ENCODE measurements around the gene GLIPR1L2. TPM values are rescaled to one million over a fixed set of nuclear protein-coding genes. Genes with fewer than 3 reads are reported as not detected.

The GLIPR1L2 gene
- total and polyA plus RNA-seq, 2 donors: 0.57 to 2.1 TPM

DNA sequence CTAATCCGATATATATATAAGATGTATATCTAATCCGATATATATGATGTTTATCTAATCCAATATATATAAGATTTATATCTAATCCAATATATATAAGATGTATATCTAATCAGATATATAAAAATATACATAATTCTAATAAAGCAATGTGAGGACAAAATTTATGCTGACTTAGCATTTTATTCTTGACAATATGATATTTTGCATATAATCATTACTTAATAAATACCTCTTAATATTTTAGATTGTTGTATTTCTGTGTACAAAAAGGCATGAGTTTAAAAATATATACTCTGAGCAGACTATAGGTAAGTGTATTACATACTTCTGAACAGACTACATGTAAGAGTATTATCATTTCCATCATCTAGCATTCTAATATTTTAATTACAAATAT, 18.9 kb downstream of the GLIPR1L2 start:
- Histone ChIP-seq H3K4me1 (ENCODE audit: control insufficient read depth in 2 of 2, insufficient read depth in 2 of 2, low read length in 2 of 2) (no peaks in the 10 kb centered on the region), H3K9me3 (ENCODE audit: control insufficient read depth in 2 of 2, insufficient read depth in 1 of 2, low read length in 1 of 2) (no peaks in the 10 kb centered on the region), H3K4me3 (ENCODE audit: low read length in 2 of 2) (no peak overlapping the region), H3K27me3 (ENCODE audit: control insufficient read depth in 2 of 2, insufficient read depth in 1 of 2, low read length in 1 of 2) (no peaks in the 10 kb centered on the region), H3K36me3 (ENCODE audit: control insufficient read depth in 2 of 2, insufficient read depth in 2 of 2, low read length in 1 of 2) (no peaks in the 10 kb centered on the region), H3K27ac (ENCODE audit: low read depth in 1 of 2, low read length in 1 of 2) (no peak overlapping the region)
- no peak for DNase-seq (ENCODE audit: low read depth in 6 of 9, low spot score in 9 of 9)
- WGBS: 95% methylated on average over 2 of the region's 2 CpGs

DNA sequence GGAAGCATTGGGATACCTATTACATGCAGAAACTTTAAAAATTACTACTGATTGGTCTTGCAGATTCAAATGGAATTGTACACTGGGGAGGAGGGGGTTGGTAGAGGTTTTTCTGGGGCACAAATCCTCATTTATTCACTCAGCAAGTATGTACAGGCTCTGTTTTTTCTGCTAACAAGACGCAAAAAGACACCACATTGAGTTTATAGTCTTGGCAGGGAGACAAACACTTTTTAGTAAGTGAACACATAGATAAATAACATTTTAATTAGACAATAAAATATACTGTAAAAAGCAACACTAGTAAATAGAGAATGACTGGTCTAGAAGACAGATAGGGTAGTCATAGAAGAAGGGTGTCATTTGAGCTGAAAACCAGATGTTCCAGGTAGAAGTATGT, 23.8 kb downstream of the GLIPR1L2 start:
- H3K4me1 ChIP-seq (ENCODE audit: control insufficient read depth in 2 of 2, insufficient read depth in 2 of 2, low read length in 2 of 2): no peaks in the 10 kb centered on the region
- 97% methylated on average over 1 of the region's 1 CpG for WGBS
- no peaks in the 10 kb centered on the region for H3K27me3 ChIP-seq (ENCODE audit: control insufficient read depth in 2 of 2, insufficient read depth in 1 of 2, low read length in 1 of 2)
- no peak for DNase-seq (ENCODE audit: low read depth in 6 of 9, low spot score in 9 of 9)
- no peaks in the 10 kb centered on the region for H3K9me3 ChIP-seq (ENCODE audit: control insufficient read depth in 2 of 2, insufficient read depth in 1 of 2, low read length in 1 of 2)
- no peaks in the 10 kb centered on the region for H3K36me3 ChIP-seq (ENCODE audit: control insufficient read depth in 2 of 2, insufficient read depth in 2 of 2, low read length in 1 of 2)
- H3K27ac ChIP-seq (ENCODE audit: low read depth in 1 of 2, low read length in 1 of 2): no peak overlapping the region
- no peak overlapping the region for H3K4me3 ChIP-seq (ENCODE audit: low read length in 2 of 2)

DNA sequence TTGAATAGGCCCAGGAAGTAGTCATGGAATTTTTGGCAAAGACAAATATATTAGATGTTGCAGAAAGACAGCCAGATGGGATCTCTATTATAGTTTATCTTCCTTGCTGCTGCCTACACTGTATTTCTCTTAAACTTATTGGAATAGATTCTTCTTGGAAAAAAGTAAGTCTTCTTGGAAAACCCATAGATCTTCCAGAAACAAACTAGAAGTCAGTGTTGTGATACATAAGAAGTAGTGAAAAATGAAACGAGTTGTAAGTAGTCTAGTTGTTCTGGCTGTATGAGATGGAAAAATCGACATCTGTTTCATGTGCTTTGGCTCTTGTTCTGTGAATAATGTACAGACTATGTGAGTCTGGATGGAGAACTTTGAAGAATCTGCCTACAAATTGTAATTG, 29.0 kb downstream of the GLIPR1L2 start:
- H3K4me1 ChIP-seq (ENCODE audit: control insufficient read depth in 2 of 2, insufficient read depth in 2 of 2, low read length in 2 of 2): no peaks in the 10 kb centered on the region
- no peaks in the 10 kb centered on the region for H3K27me3 ChIP-seq (ENCODE audit: control insufficient read depth in 2 of 2, insufficient read depth in 1 of 2, low read length in 1 of 2)
- no peak overlapping the region for H3K4me3 ChIP-seq (ENCODE audit: low read length in 2 of 2)
- no peak overlapping the region for H3K27ac ChIP-seq (ENCODE audit: low read depth in 1 of 2, low read length in 1 of 2)
- H3K36me3 ChIP-seq (ENCODE audit: control insufficient read depth in 2 of 2, insufficient read depth in 2 of 2, low read length in 1 of 2): no peaks in the 10 kb centered on the region
- WGBS: 95% methylated on average over 2 of the region's 2 CpGs
- no peaks in the 10 kb centered on the region for H3K9me3 ChIP-seq (ENCODE audit: control insufficient read depth in 2 of 2, insufficient read depth in 1 of 2, low read length in 1 of 2)
- no peak for DNase-seq (ENCODE audit: low read depth in 6 of 9, low spot score in 9 of 9)

DNA sequence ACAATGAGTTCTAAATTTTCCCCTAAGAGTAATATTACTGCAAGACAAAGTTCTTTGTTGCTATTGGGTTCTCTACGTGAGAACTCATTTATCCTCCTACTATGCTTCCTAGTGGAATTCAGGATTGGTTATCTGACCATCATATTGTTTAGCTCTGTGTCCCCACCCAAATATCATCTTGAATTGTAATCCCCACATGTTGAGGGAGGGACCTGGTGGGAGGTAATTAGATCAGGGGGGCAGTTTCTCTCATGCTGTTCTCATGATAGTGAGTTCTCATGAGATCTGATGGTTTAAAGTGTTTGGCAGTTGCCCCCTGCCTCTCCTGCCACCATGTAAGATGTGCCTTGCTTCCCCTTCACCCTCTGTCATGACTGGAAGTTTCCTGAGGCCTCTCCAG, 36.6 kb downstream of the GLIPR1L2 start:
- DNase-seq (ENCODE audit: low read depth in 6 of 9, low spot score in 9 of 9): no peak
- no peaks in the 10 kb centered on the region for H3K36me3 ChIP-seq (ENCODE audit: control insufficient read depth in 2 of 2, insufficient read depth in 2 of 2, low read length in 1 of 2)
- H3K27ac ChIP-seq (ENCODE audit: low read depth in 1 of 2, low read length in 1 of 2): no peak overlapping the region
- peaks cover 1 to 7% of the 10 kb centered on the region in 2 donors for H3K9me3 ChIP-seq (ENCODE audit: control insufficient read depth in 2 of 2, insufficient read depth in 1 of 2, low read length in 1 of 2)
- no peaks in the 10 kb centered on the region for H3K27me3 ChIP-seq (ENCODE audit: control insufficient read depth in 2 of 2, insufficient read depth in 1 of 2, low read length in 1 of 2)
- 44% methylated on average over 1 of the region's 1 CpG for WGBS
- H3K4me3 ChIP-seq (ENCODE audit: low read length in 2 of 2): no peak overlapping the region
- H3K4me1 ChIP-seq (ENCODE audit: control insufficient read depth in 2 of 2, insufficient read depth in 2 of 2, low read length in 2 of 2): no peaks in the 10 kb centered on the region

DNA sequence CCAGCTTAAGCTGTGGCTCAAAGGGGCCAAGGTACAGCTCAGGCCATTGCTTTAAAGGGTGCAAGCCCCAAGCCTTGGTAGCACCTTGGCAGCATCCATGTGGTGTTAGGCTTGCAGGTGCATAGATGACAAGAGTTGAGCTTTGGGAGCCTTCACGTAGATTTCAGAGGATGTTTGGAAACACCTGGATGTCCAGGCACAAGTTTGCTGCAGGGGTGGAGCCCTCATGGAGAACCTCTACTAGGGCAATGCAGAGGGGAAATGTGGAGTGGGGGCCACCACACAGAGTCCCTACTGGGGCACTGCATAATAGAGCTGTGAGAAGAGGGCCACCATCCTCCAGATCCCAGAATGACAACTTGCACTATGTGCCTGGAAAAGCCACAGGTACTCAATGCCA, 37.9 kb downstream of the GLIPR1L2 start:
- Histone ChIP-seq H3K27ac (ENCODE audit: low read depth in 1 of 2, low read length in 1 of 2) (no peak overlapping the region), H3K9me3 (ENCODE audit: control insufficient read depth in 2 of 2, insufficient read depth in 1 of 2, low read length in 1 of 2) (peaks cover 1 to 7% of the 10 kb centered on the region in 2 donors), H3K36me3 (ENCODE audit: control insufficient read depth in 2 of 2, insufficient read depth in 2 of 2, low read length in 1 of 2) (no peaks in the 10 kb centered on the region), H3K27me3 (ENCODE audit: control insufficient read depth in 2 of 2, insufficient read depth in 1 of 2, low read length in 1 of 2) (no peaks in the 10 kb centered on the region), H3K4me3 (ENCODE audit: low read length in 2 of 2) (no peak overlapping the region), H3K4me1 (ENCODE audit: control insufficient read depth in 2 of 2, insufficient read depth in 2 of 2, low read length in 2 of 2) (no peaks in the 10 kb centered on the region)
- WGBS: 92% methylated on average over 1 of the region's 1 CpG
- DNase-seq (ENCODE audit: low read depth in 6 of 9, low spot score in 9 of 9): no peak

DNA sequence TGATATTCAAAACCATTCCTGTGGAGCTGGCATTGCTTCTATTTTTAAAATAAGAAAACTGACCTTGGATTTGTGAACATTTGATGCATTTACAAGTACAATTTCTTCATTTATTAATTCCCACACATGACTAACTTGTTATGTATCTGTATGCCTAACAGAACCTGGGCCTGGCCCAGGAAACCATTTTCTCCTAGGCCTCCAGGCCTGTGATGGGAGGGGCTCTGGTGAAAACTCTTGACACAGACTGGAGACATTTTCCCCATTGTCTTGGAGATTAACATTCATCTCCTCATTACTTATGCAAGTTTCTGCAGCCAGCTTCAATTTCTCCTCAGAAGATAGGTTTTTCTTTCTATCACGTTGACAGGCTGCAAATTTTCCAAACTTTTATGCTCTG, 42.0 kb downstream of the GLIPR1L2 start:
- peaks cover 1 to 12% of the 10 kb centered on the region in 2 donors for H3K9me3 ChIP-seq (ENCODE audit: control insufficient read depth in 2 of 2, insufficient read depth in 1 of 2, low read length in 1 of 2)
- H3K27ac ChIP-seq (ENCODE audit: low read depth in 1 of 2, low read length in 1 of 2): no peak overlapping the region
- WGBS: 92% methylated on average over 1 of the region's 1 CpG
- no peaks in the 10 kb centered on the region for H3K27me3 ChIP-seq (ENCODE audit: control insufficient read depth in 2 of 2, insufficient read depth in 1 of 2, low read length in 1 of 2)
- H3K4me3 ChIP-seq (ENCODE audit: low read length in 2 of 2): no peak overlapping the region
- H3K36me3 ChIP-seq (ENCODE audit: control insufficient read depth in 2 of 2, insufficient read depth in 2 of 2, low read length in 1 of 2): no peaks in the 10 kb centered on the region
- no peak for DNase-seq (ENCODE audit: low read depth in 6 of 9, low spot score in 9 of 9)
- H3K4me1 ChIP-seq (ENCODE audit: control insufficient read depth in 2 of 2, insufficient read depth in 2 of 2, low read length in 2 of 2): peaks cover 1 to 3% of the 10 kb centered on the region in 2 donors

DNA sequence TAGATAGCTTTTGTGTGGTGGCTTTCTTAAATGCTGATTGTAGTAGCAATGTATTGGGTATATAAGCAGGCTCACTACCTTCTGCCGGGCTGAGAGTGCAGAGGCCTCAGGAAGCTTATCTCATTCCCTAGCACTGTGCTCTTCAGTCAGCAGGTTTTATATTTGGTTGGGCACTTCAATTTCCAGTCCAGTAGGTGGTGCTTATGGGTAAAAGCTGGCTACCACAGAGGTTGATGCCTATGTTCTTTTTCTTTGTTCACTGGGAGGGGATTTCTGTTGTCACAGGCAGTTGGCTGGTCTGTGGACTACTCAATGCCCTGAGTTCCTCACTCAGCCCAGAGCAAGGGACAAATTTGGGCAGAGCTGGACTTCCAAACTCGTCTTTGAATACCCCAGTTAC, 46.7 kb downstream of the GLIPR1L2 start:
- Histone ChIP-seq H3K27ac (ENCODE audit: low read depth in 1 of 2, low read length in 1 of 2) (no peak overlapping the region), H3K27me3 (ENCODE audit: control insufficient read depth in 2 of 2, insufficient read depth in 1 of 2, low read length in 1 of 2) (no peaks in the 10 kb centered on the region), H3K4me3 (ENCODE audit: low read length in 2 of 2) (no peak overlapping the region), H3K4me1 (ENCODE audit: control insufficient read depth in 2 of 2, insufficient read depth in 2 of 2, low read length in 2 of 2) (peaks cover 10 to 15% of the 10 kb centered on the region in 2 donors), H3K9me3 (ENCODE audit: control insufficient read depth in 2 of 2, insufficient read depth in 1 of 2, low read length in 1 of 2) (peaks cover 0 to 14% of the 10 kb centered on the region in 2 donors), H3K36me3 (ENCODE audit: control insufficient read depth in 2 of 2, insufficient read depth in 2 of 2, low read length in 1 of 2) (no peaks in the 10 kb centered on the region)
- DNase-seq (ENCODE audit: low read depth in 6 of 9, low spot score in 9 of 9): peak in 1 of 9 donors; percentile 19
- 86% methylated on average over 2 of the region's 2 CpGs for WGBS

DNA sequence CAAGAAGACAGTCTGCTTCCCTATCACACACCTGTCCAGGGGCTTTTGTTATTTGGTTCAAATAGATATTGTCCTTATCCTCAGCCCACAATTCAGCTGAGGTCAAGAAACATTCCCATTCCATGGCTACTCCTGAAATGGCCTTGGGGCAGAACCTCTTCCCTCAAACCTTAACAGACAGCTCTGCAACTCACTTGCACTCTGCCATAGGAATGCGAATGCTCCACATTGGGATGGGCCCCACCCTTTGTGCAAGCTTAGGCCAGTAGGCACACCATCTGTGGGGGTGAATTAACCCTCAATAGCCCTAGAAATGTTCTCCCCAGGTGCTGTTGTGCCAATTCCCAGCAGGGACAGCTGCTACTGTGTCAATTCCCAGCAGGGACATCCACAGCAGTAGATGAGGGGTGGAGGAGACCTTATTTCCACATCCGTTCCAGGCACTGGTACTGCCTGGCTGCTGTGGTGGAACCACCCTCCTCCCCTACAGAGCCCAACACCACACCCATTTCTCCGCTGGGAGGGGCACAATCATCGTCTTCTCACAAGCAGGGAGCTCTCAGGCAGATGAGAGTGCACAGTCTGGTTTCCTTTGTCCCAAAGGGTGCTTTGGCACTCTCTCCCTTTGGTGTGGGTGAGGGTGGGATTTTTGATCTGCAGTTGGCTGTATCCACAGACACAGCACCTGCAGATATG, 47.3 kb downstream of the GLIPR1L2 start:
- 32% methylated on average over 4 of the region's 4 CpGs for WGBS
- peak in 5 of 9 donors; percentile 13 to 53 (median 22) for DNase-seq (ENCODE audit: low read depth in 6 of 9, low spot score in 9 of 9)
- H3K27ac ChIP-seq (ENCODE audit: low read depth in 1 of 2, low read length in 1 of 2): no peak overlapping the region
- no peaks in the 10 kb centered on the region for H3K36me3 ChIP-seq (ENCODE audit: control insufficient read depth in 2 of 2, insufficient read depth in 2 of 2, low read length in 1 of 2)
- H3K4me1 ChIP-seq (ENCODE audit: control insufficient read depth in 2 of 2, insufficient read depth in 2 of 2, low read length in 2 of 2): peaks cover 10 to 15% of the 10 kb centered on the region in 2 donors
- peaks cover 0 to 14% of the 10 kb centered on the region in 2 donors for H3K9me3 ChIP-seq (ENCODE audit: control insufficient read depth in 2 of 2, insufficient read depth in 1 of 2, low read length in 1 of 2)
- H3K4me3 ChIP-seq (ENCODE audit: low read length in 2 of 2): no peak overlapping the region
- no peaks in the 10 kb centered on the region for H3K27me3 ChIP-seq (ENCODE audit: control insufficient read depth in 2 of 2, insufficient read depth in 1 of 2, low read length in 1 of 2)

DNA sequence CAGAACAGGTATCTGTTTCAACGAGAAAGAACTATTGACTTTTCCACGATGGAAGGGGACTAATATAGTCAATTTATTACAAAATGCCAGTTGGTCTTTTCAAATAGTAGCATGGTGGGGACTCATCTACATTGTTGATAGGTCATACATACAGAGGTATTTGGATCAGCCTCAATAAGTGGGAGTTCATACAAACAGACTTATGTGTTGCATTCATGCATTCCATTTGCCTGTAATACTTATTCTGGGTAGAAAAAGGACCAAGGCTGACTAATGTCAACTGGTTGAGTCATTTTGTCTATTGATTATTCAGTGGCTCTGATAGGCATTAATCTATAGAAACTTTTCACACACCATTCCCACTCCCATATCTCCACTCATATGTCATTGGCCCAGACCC, 48.2 kb downstream of the GLIPR1L2 start:
- H3K4me1 ChIP-seq (ENCODE audit: control insufficient read depth in 2 of 2, insufficient read depth in 2 of 2, low read length in 2 of 2): peaks cover 10 to 15% of the 10 kb centered on the region in 2 donors
- no peaks in the 10 kb centered on the region for H3K27me3 ChIP-seq (ENCODE audit: control insufficient read depth in 2 of 2, insufficient read depth in 1 of 2, low read length in 1 of 2)
- no peak overlapping the region for H3K4me3 ChIP-seq (ENCODE audit: low read length in 2 of 2)
- WGBS: 94% methylated on average over 2 of the region's 2 CpGs
- peaks cover 0 to 14% of the 10 kb centered on the region in 2 donors for H3K9me3 ChIP-seq (ENCODE audit: control insufficient read depth in 2 of 2, insufficient read depth in 1 of 2, low read length in 1 of 2)
- DNase-seq (ENCODE audit: low read depth in 6 of 9, low spot score in 9 of 9): no peak
- no peak overlapping the region for H3K27ac ChIP-seq (ENCODE audit: low read depth in 1 of 2, low read length in 1 of 2)
- H3K36me3 ChIP-seq (ENCODE audit: control insufficient read depth in 2 of 2, insufficient read depth in 2 of 2, low read length in 1 of 2): no peaks in the 10 kb centered on the region
